ENCODE data around the gene PHACTR1.
"Not testable (repeated sequence)": the region's sequence is repeated elsewhere in the genome, so short reads cannot be mapped to it uniquely, and the experiment has no call there.

Gene PHACTR1

DNA sequence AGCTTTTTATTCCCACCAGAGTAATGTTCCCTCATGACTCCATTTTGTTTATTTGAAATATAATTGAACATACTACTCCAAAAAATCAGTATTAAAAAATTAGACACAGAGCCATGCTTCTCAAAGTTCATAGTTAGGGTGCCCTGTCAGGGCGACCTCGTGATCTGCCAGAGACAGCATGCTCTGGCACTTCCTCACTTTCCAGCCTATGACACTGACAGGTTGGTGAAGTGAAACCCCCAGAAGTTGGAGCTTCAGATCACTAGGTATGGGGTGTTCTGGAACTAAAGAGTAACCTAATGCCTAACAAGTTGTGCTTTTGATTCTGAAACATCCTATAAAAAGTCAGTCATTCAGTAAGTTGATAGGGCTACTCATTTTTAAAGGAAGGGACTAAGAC is 518.8 kb downstream of the PHACTR1 start:
- Histone ChIP-seq H3K27ac (ENCODE audit: low read depth in 2 of 2, low read length in 2 of 2) (no peak overlapping the region), H3K9ac (ENCODE audit: low read depth in 1 of 2, low read length in 2 of 2) (no peak overlapping the region), H3K4me1 (ENCODE audit: control insufficient read depth in 2 of 2, insufficient read depth in 2 of 2, low read length in 2 of 2) (no peaks in the 10 kb centered on the region), H3K4me3 (ENCODE audit: low read length in 2 of 2) (no peak overlapping the region), H3K9me3 (ENCODE audit: control insufficient read depth in 2 of 2, low read length in 2 of 2) (no peaks in the 10 kb centered on the region), H3K36me3 (ENCODE audit: control insufficient read depth in 2 of 2, insufficient read depth in 2 of 2, low read length in 2 of 2) (no peaks in the 10 kb centered on the region), H3K27me3 (ENCODE audit: control insufficient read depth in 2 of 2, insufficient read depth in 2 of 2, low read length in 2 of 2) (no peaks in the 10 kb centered on the region)

DNA sequence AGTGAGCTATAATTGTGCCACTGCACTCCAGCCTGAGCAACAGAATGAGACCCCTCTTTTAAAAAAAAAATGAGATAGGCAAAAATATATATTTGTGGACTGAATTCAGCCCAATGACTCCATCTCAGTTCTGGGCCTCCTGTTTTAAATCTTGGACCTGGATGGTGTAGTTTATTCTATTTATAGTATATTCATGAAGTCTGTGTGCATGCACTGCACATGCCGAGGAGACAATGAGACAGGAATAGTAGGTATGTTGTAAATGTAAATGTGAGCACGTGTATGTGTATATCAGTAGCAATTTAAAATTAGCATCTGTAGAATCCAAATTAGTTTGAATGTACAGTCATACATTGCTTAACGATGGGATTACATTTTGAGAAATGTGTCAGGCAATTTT is 520.8 kb downstream of the PHACTR1 start:
- Histone ChIP-seq H3K4me1 (ENCODE audit: control insufficient read depth in 2 of 2, insufficient read depth in 2 of 2, low read length in 2 of 2) (no peaks in the 10 kb centered on the region), H3K36me3 (ENCODE audit: control insufficient read depth in 2 of 2, insufficient read depth in 2 of 2, low read length in 2 of 2) (no peaks in the 10 kb centered on the region), H3K9me3 (ENCODE audit: control insufficient read depth in 2 of 2, low read length in 2 of 2) (no peaks in the 10 kb centered on the region), H3K4me3 (ENCODE audit: low read length in 2 of 2) (no peak overlapping the region), H3K27ac (ENCODE audit: low read depth in 2 of 2, low read length in 2 of 2) (no peak overlapping the region), H3K27me3 (ENCODE audit: control insufficient read depth in 2 of 2, insufficient read depth in 2 of 2, low read length in 2 of 2) (no peaks in the 10 kb centered on the region), H3K9ac (ENCODE audit: low read depth in 1 of 2, low read length in 2 of 2) (no peak overlapping the region)

DNA sequence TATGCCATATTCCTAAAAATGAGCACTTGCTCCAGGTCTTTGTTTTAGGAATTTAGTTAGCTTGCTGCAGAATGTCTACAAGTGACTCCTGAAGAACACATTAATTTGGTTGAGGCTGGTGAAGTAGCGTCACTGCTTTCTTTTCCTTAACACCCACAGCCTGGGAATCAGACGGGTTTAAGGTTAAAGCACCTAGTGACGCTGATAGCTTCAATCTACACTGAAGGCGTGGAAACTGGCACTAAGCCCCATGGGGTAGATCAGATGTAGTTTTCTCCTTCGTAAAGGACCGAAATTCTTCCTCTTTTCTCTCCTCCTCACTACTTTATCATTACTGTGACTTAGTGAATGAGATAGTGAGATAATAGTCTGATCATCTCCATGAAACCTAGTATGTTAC is 521.5 kb downstream of the PHACTR1 start:
- no peaks in the 10 kb centered on the region for H3K4me1 ChIP-seq (ENCODE audit: control insufficient read depth in 2 of 2, insufficient read depth in 2 of 2, low read length in 2 of 2)
- H3K9ac ChIP-seq (ENCODE audit: low read depth in 1 of 2, low read length in 2 of 2): no peak overlapping the region
- no peaks in the 10 kb centered on the region for H3K36me3 ChIP-seq (ENCODE audit: control insufficient read depth in 2 of 2, insufficient read depth in 2 of 2, low read length in 2 of 2)
- no peak overlapping the region for H3K27ac ChIP-seq (ENCODE audit: low read depth in 2 of 2, low read length in 2 of 2)
- no peak overlapping the region for H3K4me3 ChIP-seq (ENCODE audit: low read length in 2 of 2)
- H3K9me3 ChIP-seq (ENCODE audit: control insufficient read depth in 2 of 2, low read length in 2 of 2): no peaks in the 10 kb centered on the region
- no peaks in the 10 kb centered on the region for H3K27me3 ChIP-seq (ENCODE audit: control insufficient read depth in 2 of 2, insufficient read depth in 2 of 2, low read length in 2 of 2)

DNA sequence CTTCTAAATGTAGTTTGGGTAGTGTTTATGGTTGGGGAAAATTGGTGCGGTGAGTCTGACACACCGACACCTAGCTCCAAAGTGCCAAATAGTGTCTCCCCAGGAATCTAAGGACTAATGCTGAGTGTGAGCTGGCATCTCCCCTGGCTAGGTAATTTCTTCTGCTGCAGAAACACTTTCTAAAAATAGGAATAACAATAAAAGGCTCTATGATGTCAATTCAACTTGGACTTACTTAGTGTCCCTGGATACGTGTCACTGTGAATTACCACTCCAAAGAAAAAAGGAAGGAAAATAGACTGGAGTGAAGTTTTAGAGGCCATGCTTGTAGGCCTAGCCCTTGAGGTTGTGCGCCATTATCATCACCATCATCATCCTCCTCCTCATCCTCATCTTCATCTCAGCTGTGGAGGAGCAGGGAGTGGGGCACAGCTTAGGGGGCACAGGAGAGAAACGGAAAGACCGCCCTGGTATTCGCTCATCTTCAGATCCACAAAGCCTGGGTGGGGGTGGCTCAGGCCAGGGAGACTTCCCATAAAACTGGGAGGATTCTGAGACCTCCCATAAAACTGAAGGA is 522.2 kb downstream of the PHACTR1 start:
- H3K27ac ChIP-seq (ENCODE audit: low read depth in 2 of 2, low read length in 2 of 2): no peak overlapping the region
- no peak overlapping the region for H3K4me3 ChIP-seq (ENCODE audit: low read length in 2 of 2)
- H3K36me3 ChIP-seq (ENCODE audit: control insufficient read depth in 2 of 2, insufficient read depth in 2 of 2, low read length in 2 of 2): no peaks in the 10 kb centered on the region
- H3K4me1 ChIP-seq (ENCODE audit: control insufficient read depth in 2 of 2, insufficient read depth in 2 of 2, low read length in 2 of 2): no peaks in the 10 kb centered on the region
- no peak overlapping the region for H3K9ac ChIP-seq (ENCODE audit: low read depth in 1 of 2, low read length in 2 of 2)
- no peaks in the 10 kb centered on the region for H3K27me3 ChIP-seq (ENCODE audit: control insufficient read depth in 2 of 2, insufficient read depth in 2 of 2, low read length in 2 of 2)
- no peaks in the 10 kb centered on the region for H3K9me3 ChIP-seq (ENCODE audit: control insufficient read depth in 2 of 2, low read length in 2 of 2)

DNA sequence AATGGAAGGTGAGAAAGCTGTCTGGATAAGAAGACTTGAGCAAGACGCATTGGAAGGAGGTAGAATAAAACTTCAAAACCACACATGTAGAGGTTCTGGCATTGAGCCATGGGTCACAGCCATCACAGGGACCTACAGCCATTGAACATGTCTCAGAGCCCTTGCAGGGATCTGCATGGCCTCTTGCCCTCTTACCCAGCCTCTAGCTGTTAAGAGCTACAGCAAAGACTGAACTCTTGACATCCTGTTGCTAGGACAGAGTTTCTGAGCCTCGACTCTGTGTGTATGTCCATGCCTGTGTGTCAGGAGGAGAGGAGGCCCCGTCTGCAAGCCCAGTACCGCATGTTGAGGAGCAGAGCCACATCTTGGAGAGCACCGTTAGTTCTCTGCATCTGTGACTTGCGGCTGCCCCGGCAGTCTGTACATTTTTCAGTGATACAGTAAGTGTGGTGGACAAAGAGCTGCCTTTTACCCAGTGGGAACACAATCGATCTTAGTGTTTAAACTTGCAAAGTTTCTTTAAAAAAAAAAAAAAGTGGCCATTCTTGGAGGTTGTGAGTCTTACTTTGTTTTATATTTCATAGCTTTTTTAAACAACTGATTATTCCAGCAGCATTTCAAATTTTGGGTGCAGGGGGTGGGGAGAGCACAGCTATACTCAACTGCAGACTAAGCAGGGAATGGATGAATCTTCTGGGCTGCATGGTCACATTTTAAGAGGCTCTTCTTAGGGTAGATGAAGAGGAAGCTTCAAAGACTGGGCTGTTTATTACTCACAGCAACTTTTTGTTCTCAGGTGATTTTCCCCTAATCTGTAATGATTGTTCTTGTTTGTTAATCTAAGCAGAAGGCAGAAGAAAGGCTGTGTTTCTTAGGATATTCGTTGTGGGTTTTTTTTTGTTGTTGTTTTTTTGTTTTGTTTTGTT is 523.2 kb downstream of the PHACTR1 start:
- no peaks in the 10 kb centered on the region for H3K9me3 ChIP-seq (ENCODE audit: control insufficient read depth in 2 of 2, low read length in 2 of 2)
- no peak overlapping the region for H3K4me3 ChIP-seq (ENCODE audit: low read length in 2 of 2)
- H3K27ac ChIP-seq (ENCODE audit: low read depth in 2 of 2, low read length in 2 of 2): no peak overlapping the region
- H3K4me1 ChIP-seq (ENCODE audit: control insufficient read depth in 2 of 2, insufficient read depth in 2 of 2, low read length in 2 of 2): no peaks in the 10 kb centered on the region
- no peak overlapping the region for H3K9ac ChIP-seq (ENCODE audit: low read depth in 1 of 2, low read length in 2 of 2)
- no peaks in the 10 kb centered on the region for H3K36me3 ChIP-seq (ENCODE audit: control insufficient read depth in 2 of 2, insufficient read depth in 2 of 2, low read length in 2 of 2)
- no peaks in the 10 kb centered on the region for H3K27me3 ChIP-seq (ENCODE audit: control insufficient read depth in 2 of 2, insufficient read depth in 2 of 2, low read length in 2 of 2)

DNA sequence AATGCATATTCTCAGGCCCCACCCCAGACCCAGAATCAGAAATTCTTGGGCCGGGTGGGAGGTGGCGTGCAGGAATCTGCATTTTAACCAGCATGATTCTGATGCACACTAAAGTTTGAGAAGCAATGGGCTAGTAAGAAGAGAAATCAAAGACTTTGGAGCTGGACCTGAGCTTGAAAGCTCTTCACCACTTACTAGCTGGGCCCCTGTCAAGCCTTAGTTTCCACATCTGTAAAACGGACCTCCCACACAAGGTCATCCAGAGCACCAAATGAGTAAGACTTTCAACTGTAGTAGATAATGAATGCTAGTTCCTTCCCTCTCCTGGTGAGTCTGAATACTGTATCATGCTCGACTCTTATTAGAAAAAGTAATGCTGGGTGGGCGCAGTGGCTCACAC is 524.8 kb downstream of the PHACTR1 start:
- no peak overlapping the region for H3K4me3 ChIP-seq (ENCODE audit: low read length in 2 of 2)
- no peaks in the 10 kb centered on the region for H3K36me3 ChIP-seq (ENCODE audit: control insufficient read depth in 2 of 2, insufficient read depth in 2 of 2, low read length in 2 of 2)
- no peaks in the 10 kb centered on the region for H3K4me1 ChIP-seq (ENCODE audit: control insufficient read depth in 2 of 2, insufficient read depth in 2 of 2, low read length in 2 of 2)
- no peak overlapping the region for H3K9ac ChIP-seq (ENCODE audit: low read depth in 1 of 2, low read length in 2 of 2)
- H3K9me3 ChIP-seq (ENCODE audit: control insufficient read depth in 2 of 2, low read length in 2 of 2): no peaks in the 10 kb centered on the region
- no peaks in the 10 kb centered on the region for H3K27me3 ChIP-seq (ENCODE audit: control insufficient read depth in 2 of 2, insufficient read depth in 2 of 2, low read length in 2 of 2)
- no peak overlapping the region for H3K27ac ChIP-seq (ENCODE audit: low read depth in 2 of 2, low read length in 2 of 2)

DNA sequence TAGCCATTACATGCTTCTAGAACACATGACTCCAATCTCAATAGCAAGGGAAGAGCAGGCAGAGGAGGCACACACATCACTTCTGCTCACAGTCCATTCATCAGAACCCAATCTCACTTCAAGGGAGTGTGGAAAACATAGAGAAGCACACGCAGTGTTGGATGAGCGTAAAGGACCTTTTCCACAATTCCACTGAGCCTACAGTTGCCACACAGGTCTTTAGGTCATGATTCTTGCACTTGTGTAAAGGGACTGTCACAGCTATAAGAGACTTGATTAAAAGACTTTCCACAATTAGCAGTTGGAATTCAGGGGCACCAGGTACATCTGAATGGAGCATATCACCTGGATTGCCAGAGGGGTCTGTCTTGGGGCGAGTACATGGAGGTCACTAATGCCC is 525.6 kb downstream of the PHACTR1 start:
- no peak overlapping the region for H3K4me3 ChIP-seq (ENCODE audit: low read length in 2 of 2)

DNA sequence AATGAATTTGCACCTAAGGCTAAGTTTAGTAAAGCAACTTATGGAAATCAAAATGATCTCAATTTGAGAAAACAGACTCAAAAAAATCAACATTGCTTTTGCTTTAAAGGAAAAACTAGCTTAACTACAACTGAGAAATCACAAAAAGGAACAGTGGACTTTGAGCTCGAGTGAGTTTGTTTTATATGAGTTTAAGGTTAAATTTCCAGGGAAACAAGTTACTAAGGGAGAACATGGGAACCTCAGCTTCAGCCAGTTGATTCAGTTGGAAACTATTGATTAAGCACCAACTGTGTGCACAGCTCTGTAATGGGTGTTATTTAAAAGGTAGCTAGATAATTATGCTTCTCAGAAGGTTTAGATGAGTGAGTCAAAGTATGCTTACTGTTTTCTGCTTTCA is 526.0 kb downstream of the PHACTR1 start:
- H3K9ac ChIP-seq (ENCODE audit: low read depth in 1 of 2, low read length in 2 of 2): no peak overlapping the region
- H3K36me3 ChIP-seq (ENCODE audit: control insufficient read depth in 2 of 2, insufficient read depth in 2 of 2, low read length in 2 of 2): no peaks in the 10 kb centered on the region
- no peaks in the 10 kb centered on the region for H3K27me3 ChIP-seq (ENCODE audit: control insufficient read depth in 2 of 2, insufficient read depth in 2 of 2, low read length in 2 of 2)
- H3K4me1 ChIP-seq (ENCODE audit: control insufficient read depth in 2 of 2, insufficient read depth in 2 of 2, low read length in 2 of 2): no peaks in the 10 kb centered on the region
- no peak overlapping the region for H3K4me3 ChIP-seq (ENCODE audit: low read length in 2 of 2)
- H3K27ac ChIP-seq (ENCODE audit: low read depth in 2 of 2, low read length in 2 of 2): no peak overlapping the region
- H3K9me3 ChIP-seq (ENCODE audit: control insufficient read depth in 2 of 2, low read length in 2 of 2): no peaks in the 10 kb centered on the region

More for the DNA sequence above, 525.6 kb downstream of the PHACTR1 start:
- no peak overlapping the region for H3K27ac ChIP-seq (ENCODE audit: low read depth in 2 of 2, low read length in 2 of 2)
- no peaks in the 10 kb centered on the region for H3K9me3 ChIP-seq (ENCODE audit: control insufficient read depth in 2 of 2, low read length in 2 of 2)
- H3K9ac ChIP-seq (ENCODE audit: low read depth in 1 of 2, low read length in 2 of 2): no peak overlapping the region
- H3K4me1 ChIP-seq (ENCODE audit: control insufficient read depth in 2 of 2, insufficient read depth in 2 of 2, low read length in 2 of 2): no peaks in the 10 kb centered on the region
- H3K27me3 ChIP-seq (ENCODE audit: control insufficient read depth in 2 of 2, insufficient read depth in 2 of 2, low read length in 2 of 2): no peaks in the 10 kb centered on the region
- H3K36me3 ChIP-seq (ENCODE audit: control insufficient read depth in 2 of 2, insufficient read depth in 2 of 2, low read length in 2 of 2): no peaks in the 10 kb centered on the region

DNA sequence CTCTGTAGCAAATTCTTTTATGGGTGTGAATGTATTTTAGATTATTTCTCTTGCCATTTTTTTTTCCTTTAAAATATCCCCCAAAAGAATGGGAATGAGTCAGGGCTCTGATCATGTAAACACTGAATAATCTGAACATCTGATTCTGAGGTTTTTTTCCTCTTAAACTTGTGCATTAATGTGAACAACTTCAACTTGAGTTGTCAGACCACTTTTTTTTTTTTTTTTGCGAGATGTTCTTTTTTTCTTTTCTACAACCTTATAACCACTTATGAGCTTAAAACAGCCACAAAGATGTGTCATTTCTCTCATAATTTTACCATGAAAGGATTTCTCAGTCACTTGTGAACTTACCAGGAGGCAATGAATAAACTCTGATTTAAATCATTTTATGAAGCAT is 526.5 kb downstream of the PHACTR1 start:
- Histone ChIP-seq H3K4me1 (ENCODE audit: control insufficient read depth in 2 of 2, insufficient read depth in 2 of 2, low read length in 2 of 2) (no peaks in the 10 kb centered on the region), H3K4me3 (ENCODE audit: low read length in 2 of 2) (no peak overlapping the region), H3K27ac (ENCODE audit: low read depth in 2 of 2, low read length in 2 of 2) (no peak overlapping the region), H3K9me3 (ENCODE audit: control insufficient read depth in 2 of 2, low read length in 2 of 2) (no peaks in the 10 kb centered on the region), H3K9ac (ENCODE audit: low read depth in 1 of 2, low read length in 2 of 2) (no peak overlapping the region), H3K36me3 (ENCODE audit: control insufficient read depth in 2 of 2, insufficient read depth in 2 of 2, low read length in 2 of 2) (no peaks in the 10 kb centered on the region), H3K27me3 (ENCODE audit: control insufficient read depth in 2 of 2, insufficient read depth in 2 of 2, low read length in 2 of 2) (no peaks in the 10 kb centered on the region)

DNA sequence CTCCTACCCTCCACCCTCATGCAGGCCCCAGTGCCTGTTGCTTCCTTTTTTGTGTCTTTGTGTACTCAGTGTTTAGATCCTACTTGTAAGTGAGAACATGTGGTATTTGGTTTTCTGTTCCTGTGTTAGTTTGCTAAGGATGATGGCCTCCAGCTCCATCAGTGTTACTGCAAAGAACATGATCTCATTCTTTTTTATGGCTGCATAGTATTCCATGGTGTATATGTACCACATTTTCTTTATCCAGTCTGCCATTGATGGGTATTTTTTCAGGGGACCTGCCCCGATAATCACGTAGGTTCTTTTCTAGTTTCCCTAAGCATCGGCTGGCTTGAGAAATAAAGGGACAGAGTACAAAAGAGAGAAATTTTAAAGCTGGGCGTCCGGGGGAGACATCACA is 527.2 kb downstream of the PHACTR1 start:
- H3K4me1 ChIP-seq (ENCODE audit: control insufficient read depth in 2 of 2, insufficient read depth in 2 of 2, low read length in 2 of 2); H3K36me3 ChIP-seq (ENCODE audit: control insufficient read depth in 2 of 2, insufficient read depth in 2 of 2, low read length in 2 of 2); H3K9ac ChIP-seq (ENCODE audit: low read depth in 1 of 2, low read length in 2 of 2); H3K4me3 ChIP-seq (ENCODE audit: low read length in 2 of 2); H3K27me3 ChIP-seq (ENCODE audit: control insufficient read depth in 2 of 2, insufficient read depth in 2 of 2, low read length in 2 of 2); H3K27ac ChIP-seq (ENCODE audit: low read depth in 2 of 2, low read length in 2 of 2); H3K9me3 ChIP-seq (ENCODE audit: control insufficient read depth in 2 of 2, low read length in 2 of 2): not testable (repeated sequence)
